K562 (cell line): Measurements from ENCODE around the gene PTCH1. TPM values are rescaled to one million over a fixed set of nuclear protein-coding genes. Genes with fewer than 3 reads are reported as not detected.

Source experiments
- MAZ ChIP-seq, 2 experiments: fragments of 450-650 bp in 1 of 2; sonication (generic) in 1 of 2; formaldehyde crosslinking; IDR thresholded peaks in 1 of 2; conservative IDR thresholded peaks in 1 of 2; 2 replicates each; pipeline versions ENCODE4 v1.4.0 to v1.5.0; 2020; ENCODE audit warnings: mild to moderate bottlenecking in 1 of 2, missing genetic modification reagents in 1 of 2
- MEIS2 ChIP-seq: fragments of 450-650 bp; IDR thresholded peaks from 2 replicates; pipeline ENCODE4 v1.6.1; 2014; ENCODE audit warnings: mild to moderate bottlenecking; ENCODE audit not compliant: partially characterized antibody
- NBN ChIP-seq: fragments of 450-650 bp; IDR thresholded peaks from 2 replicates; pipeline ENCODE4 v1.6.1; 2016; ENCODE audit warnings: low read depth, mild to moderate bottlenecking
- SMAD1 ChIP-seq: fragments of 150-350 bp; IDR thresholded peaks from 2 replicates; pipeline ENCODE4 v1.6.1; 2014; ENCODE audit warnings: low read length, low read depth; ENCODE audit not compliant: partially characterized antibody
- WHSC1 ChIP-seq: IDR thresholded peaks from one replicate; pipeline ENCODE4 v1.6.1; 2012; ENCODE audit warnings: low read length, control low read depth, inconsistent platforms
- ZNF133 ChIP-seq: fragments of 250-450 bp; sonication (Bioruptor Pico); IDR thresholded peaks from 2 replicates; pipeline ENCODE4 v1.4.0; 2020; ENCODE audit warnings: mild to moderate bottlenecking
- polyA plus RNA-seq, 8 experiments: library from polyadenylated mRNA; depleted of rRNA in 4 of 8; stranded (reverse) in 5 of 8; unstranded in 3 of 8; fragments of >200 nt; fragmentation: Nextera tagmentation in 2 of 8; fragmentation: Illumina TruSeq in 1 of 8; extraction: Ambion mirVana in 2 of 8; extraction: Trizol in 1 of 8; gene quantifications; 2 replicates each; pipeline versions ENCODE4 v1.2.1 to v1.2.3, GENCODE V29; 2011 to 2014; ENCODE audit warnings: inconsistent platforms in 1 of 8, missing spikeins in 1 of 8
- total RNA-seq, 7 experiments: library from RNA; depleted of rRNA in 6 of 7; stranded (reverse); fragments of >200 nt in 6 of 7; fragmentation: Illumina TruSeq in 2 of 7; extraction: Trizol in 2 of 7; gene quantifications; 2 replicates each; pipeline versions ENCODE4 v1.2.1 to v1.2.3, GENCODE V29; 2011 to 2021; ENCODE audit warnings: low replicate concordance in 1 of 7
- TF ChIP-seq, protein P1 (sequence below): fragments of 200-800 bp; sonication (Bioruptor generic); IDR thresholded peaks from 2 replicates; pipeline ENCODE4 v1.6.1; 2017; ENCODE audit warnings: missing genetic modification characterization, missing compliant biosample characterization
- TF ChIP-seq, protein P2 (sequence below): sonication (generic); formaldehyde crosslinking; IDR thresholded peaks from 2 replicates; pipeline ENCODE4 v1.5.0; 2020; ENCODE audit warnings: missing genetic modification reagents
- TF ChIP-seq, protein P3 (sequence below), 2 experiments: fragments of 200-800 bp in 1 of 2; sonication (Bioruptor generic) in 1 of 2; sonication (generic) in 1 of 2; formaldehyde crosslinking in 1 of 2; IDR thresholded peaks in 1 of 2; conservative IDR thresholded peaks in 1 of 2; 2 replicates each; pipeline versions ENCODE4 v1.5.0 to v1.6.1; 2016 to 2020; ENCODE audit warnings: missing compliant biosample characterization in 1 of 2, missing genetic modification characterization in 1 of 2, missing genetic modification reagents in 1 of 2
- TF ChIP-seq, protein P4 (sequence below): sonication (generic); formaldehyde crosslinking; IDR thresholded peaks from 2 replicates; pipeline ENCODE4 v1.8.0; 2022; ENCODE audit warnings: mild to moderate bottlenecking, missing genetic modification reagents

PTCH1 gene
- total and polyA plus RNA-seq, 9 of the 15 experiments (the other 6 are each of a cell fraction or from before 2014, with no cell fraction given) = 0.70 to 9.9 (median 3.8) TPM

DNA sequence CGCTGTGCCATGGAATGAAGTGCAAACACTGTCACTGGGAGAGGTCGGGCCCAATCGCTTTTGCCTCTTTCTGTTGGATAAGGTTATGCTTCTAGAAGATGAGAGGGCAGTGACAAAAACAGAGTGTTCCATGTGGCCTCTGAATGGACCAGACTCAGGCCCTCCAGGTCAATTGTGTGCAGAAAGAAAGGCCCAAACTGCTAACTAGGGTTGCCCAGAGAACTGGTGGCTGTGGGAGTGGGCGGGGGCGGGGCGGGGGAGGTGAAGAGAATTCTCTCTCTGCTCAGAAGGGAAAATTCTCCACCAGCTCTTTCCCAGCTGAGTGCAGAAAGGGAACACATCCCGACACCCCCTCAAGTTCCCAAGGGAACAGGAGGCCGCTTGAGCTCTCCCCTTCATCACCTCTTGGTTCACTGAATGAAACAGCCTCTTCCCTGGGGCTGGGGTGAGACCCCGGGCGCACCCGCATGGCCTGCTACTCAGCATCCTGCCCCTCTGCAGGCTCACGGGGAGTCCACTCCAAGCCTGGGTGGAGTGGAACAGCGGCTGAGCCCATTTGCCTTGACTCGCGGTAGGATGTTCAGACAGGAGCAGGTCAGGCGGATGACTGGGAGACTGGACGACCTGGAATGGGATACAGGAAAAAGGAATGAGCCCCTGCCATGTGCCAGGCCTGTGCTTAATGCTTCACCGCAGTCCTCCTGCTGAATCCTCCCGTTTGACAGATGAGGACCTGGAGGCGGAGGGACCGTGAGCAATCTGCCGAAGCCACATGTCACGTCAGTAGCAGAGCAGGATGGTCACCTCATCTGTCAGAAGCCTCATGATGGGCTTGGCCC lies 105.5 kb downstream of the PTCH1 start (continued):
- no peak for TF ChIP-seq ZNF133 (CRISPR knock-in tag)
- TF ChIP-seq, protein P1, sequence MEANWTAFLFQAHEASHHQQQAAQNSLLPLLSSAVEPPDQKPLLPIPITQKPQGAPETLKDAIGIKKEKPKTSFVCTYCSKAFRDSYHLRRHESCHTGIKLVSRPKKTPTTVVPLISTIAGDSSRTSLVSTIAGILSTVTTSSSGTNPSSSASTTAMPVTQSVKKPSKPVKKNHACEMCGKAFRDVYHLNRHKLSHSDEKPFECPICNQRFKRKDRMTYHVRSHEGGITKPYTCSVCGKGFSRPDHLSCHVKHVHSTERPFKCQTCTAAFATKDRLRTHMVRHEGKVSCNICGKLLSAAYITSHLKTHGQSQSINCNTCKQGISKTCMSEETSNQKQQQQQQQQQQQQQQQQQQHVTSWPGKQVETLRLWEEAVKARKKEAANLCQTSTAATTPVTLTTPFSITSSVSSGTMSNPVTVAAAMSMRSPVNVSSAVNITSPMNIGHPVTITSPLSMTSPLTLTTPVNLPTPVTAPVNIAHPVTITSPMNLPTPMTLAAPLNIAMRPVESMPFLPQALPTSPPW (CRISPR knock-in tag) = 0 out of 2 replicates have a peak, but pooled peaks have one; percentile 25
- 0 out of 2 replicates have a peak, but pooled peaks have one; percentile 38 for TF ChIP-seq NBN
- TF ChIP-seq, protein P2, sequence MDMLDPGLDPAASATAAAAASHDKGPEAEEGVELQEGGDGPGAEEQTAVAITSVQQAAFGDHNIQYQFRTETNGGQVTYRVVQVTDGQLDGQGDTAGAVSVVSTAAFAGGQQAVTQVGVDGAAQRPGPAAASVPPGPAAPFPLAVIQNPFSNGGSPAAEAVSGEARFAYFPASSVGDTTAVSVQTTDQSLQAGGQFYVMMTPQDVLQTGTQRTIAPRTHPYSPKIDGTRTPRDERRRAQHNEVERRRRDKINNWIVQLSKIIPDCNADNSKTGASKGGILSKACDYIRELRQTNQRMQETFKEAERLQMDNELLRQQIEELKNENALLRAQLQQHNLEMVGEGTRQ (CRISPR knock-in tag) = no peak
- TF ChIP-seq WHSC1 = no peak
- TF ChIP-seq, protein P3, sequence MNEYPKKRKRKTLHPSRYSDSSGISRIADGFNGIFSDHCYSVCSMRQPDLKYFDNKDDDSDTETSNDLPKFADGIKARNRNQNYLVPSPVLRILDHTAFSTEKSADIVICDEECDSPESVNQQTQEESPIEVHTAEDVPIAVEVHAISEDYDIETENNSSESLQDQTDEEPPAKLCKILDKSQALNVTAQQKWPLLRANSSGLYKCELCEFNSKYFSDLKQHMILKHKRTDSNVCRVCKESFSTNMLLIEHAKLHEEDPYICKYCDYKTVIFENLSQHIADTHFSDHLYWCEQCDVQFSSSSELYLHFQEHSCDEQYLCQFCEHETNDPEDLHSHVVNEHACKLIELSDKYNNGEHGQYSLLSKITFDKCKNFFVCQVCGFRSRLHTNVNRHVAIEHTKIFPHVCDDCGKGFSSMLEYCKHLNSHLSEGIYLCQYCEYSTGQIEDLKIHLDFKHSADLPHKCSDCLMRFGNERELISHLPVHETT (CRISPR knock-in tag; conservative IDR thresholded peaks at IDR 0.05 in 1 of 2, IDR thresholded peaks at IDR 0.05 in 1 of 2) = no peak
- no peak for TF ChIP-seq SMAD1
- TF ChIP-seq MAZ (CRISPR knock-in tag; conservative IDR thresholded peaks at IDR 0.05 in 1 of 2, IDR thresholded peaks at IDR 0.05 in 1 of 2) = no peak
- TF ChIP-seq, protein P4, sequence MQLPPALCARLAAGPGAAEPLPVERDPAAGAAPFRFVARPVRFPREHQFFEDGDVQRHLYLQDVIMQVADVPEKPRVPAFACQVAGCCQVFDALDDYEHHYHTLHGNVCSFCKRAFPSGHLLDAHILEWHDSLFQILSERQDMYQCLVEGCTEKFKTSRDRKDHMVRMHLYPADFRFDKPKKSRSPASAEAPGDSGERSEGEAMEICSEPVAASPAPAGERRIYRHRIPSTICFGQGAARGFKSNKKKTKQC (CRISPR knock-in tag) = peak; percentile 42; the same call in 1 of the 2 replicates
- peak; percentile 84 for TF ChIP-seq MEIS2
